HCT116 (cell line): ENCODE measurements around the gene APOL3. TPM values are rescaled to one million over a fixed set of nuclear protein-coding genes. Genes with fewer than 3 reads are reported as not detected.

Experiments
- ATAC-seq: fragments of 200-7000 bp; cut with Tn5 transposase; 2 replicates; pipeline ENCODE4 v1.9.1; 2020; ENCODE audit warnings: mild to moderate bottlenecking, moderate library complexity
- BruUV-seq: library from RNA; stranded (reverse); fragments of 400-500 nt; replicated peaks from 2 replicates; lab custom pipeline; 2021; lab: Mats Ljungman, UMichigan
- CTCF ChIA-PET: fragments of 300-600 bp; sonication (Branson Sonifier 250); formaldehyde crosslinking; loops from one replicate; lab custom pipeline; 2021; ENCODE audit warnings: antibody characterized with exemption; lab: Charles Lee
- POLR2A ChIA-PET: fragments of 300-600, 350-600 bp; sonication (Branson Sonifier 250); formaldehyde crosslinking; loops from one replicate; lab custom pipeline; 2021; ENCODE audit warnings: antibody characterized with exemption; lab: Charles Lee
- RAD21 ChIA-PET, 2 experiments: fragments of 300-600 bp; sonication (Branson Sonifier 250); formaldehyde crosslinking; loops; one replicate each; lab custom pipeline; 2023; ENCODE audit warnings: low total read pairs in 2 of 2; ENCODE audit not compliant: uncharacterized antibody in 2 of 2, unreplicated experiment in 2 of 2, low non-redundant PET in 1 of 2; lab: Charles Lee
- DNase-seq: peaks from one replicate; pipeline ENCODE4 v3.0.0-alpha.2; 2010; ENCODE audit warnings: low read depth, low spot score
- H2AFZ ChIP-seq: fragments of 200-600 bp; shearing (Covaris generic), sonication (generic); 2 replicates; pipeline ENCODE4 v1.6.1; 2017; ENCODE audit warnings: low read depth, mixed run types, mixed read lengths, antibody characterized with exemption, low read length; ENCODE audit not compliant: poor library complexity, severe bottlenecking
- H3K27ac ChIP-seq: 2 replicates; pipeline ENCODE4 v1.5.1; 2012; ENCODE audit warnings: low read depth, low read length
- H3K27me3 ChIP-seq: fragments of 200-600 bp; sonication (generic); 2 replicates; pipeline ENCODE4 v1.6.1; 2016; ENCODE audit warnings: mixed run types, low read length, mixed read lengths; ENCODE audit not compliant: insufficient read depth
- H3K36me3 ChIP-seq, 2 experiments: fragments of 200-500 bp in 1 of 2; fragments of 200-600 bp in 1 of 2; sonication (Bioruptor generic) in 1 of 2; sonication (generic) in 1 of 2; 2 replicates each; pipeline versions ENCODE4 v1.5.1 to v1.6.1; 2014 to 2016; ENCODE audit warnings: low read length in 2 of 2, inconsistent platforms in 1 of 2, mixed read lengths in 1 of 2, mixed run types in 1 of 2; ENCODE audit not compliant: insufficient read depth in 2 of 2, control insufficient read depth in 1 of 2
- H3K4me1 ChIP-seq, 2 experiments: fragments of 200-600 bp in 1 of 2; sonication (generic) in 1 of 2; 2 replicates each; pipeline versions ENCODE4 v1.5.1 to v1.6.1; 2012 to 2017; ENCODE audit warnings: low read length in 2 of 2, inconsistent platforms in 1 of 2, mild to moderate bottlenecking in 1 of 2, mixed read lengths in 1 of 2, mixed run types in 1 of 2, moderate library complexity in 1 of 2; ENCODE audit not compliant: insufficient read depth in 2 of 2, control insufficient read depth in 1 of 2
- H3K4me2 ChIP-seq: fragments of 200-600 bp; sonication (generic); 2 replicates; pipeline ENCODE4 v1.6.1; 2017; ENCODE audit warnings: mixed run types, low read length, mixed read lengths
- H3K4me3 ChIP-seq, 2 experiments: fragments of 200-600 bp in 1 of 2; sonication (generic) in 1 of 2; replicated peaks in 1 of 2; 2 replicates each; pipeline ENCODE4 v1.5.1; 2011 to 2016; ENCODE audit warnings: low read length in 2 of 2, control low read depth in 1 of 2, low read depth in 1 of 2, mild to moderate bottlenecking in 1 of 2, mixed read lengths in 1 of 2, mixed run types in 1 of 2
- H3K79me2 ChIP-seq: fragments of 200-600 bp; sonication (generic); 2 replicates; pipeline ENCODE4 v1.6.1; 2017; ENCODE audit warnings: mild to moderate bottlenecking, mixed run types, low read length, moderate library complexity, mixed read lengths; ENCODE audit not compliant: insufficient read depth
- H3K9ac ChIP-seq: fragments of 200-600 bp; sonication (generic); 2 replicates; pipeline ENCODE4 v1.6.1; 2016; ENCODE audit warnings: low read length, mixed read lengths
- H3K9me2 ChIP-seq: fragments of 200-600 bp; sonication (generic), shearing (Covaris generic); 2 replicates; pipeline ENCODE4 v1.6.1; 2017; ENCODE audit warnings: mixed run types, mild to moderate bottlenecking, moderate library complexity; ENCODE audit not compliant: insufficient read depth
- H3K9me3 ChIP-seq, 2 experiments: fragments of 200-500 bp in 1 of 2; fragments of 200-600 bp in 1 of 2; sonication (Bioruptor generic) in 1 of 2; sonication (generic) in 1 of 2; 2 replicates each; pipeline ENCODE4 v1.6.1; 2014 to 2017; ENCODE audit warnings: low read length in 2 of 2, mixed read lengths in 2 of 2, inconsistent platforms in 1 of 2, low read depth in 1 of 2, mild to moderate bottlenecking in 1 of 2, mixed run types in 1 of 2, moderate library complexity in 1 of 2; ENCODE audit not compliant: control insufficient read depth in 1 of 2, insufficient read depth in 1 of 2
- H4K20me1 ChIP-seq: fragments of 200-600 bp; sonication (generic), shearing (Covaris generic); 2 replicates; pipeline ENCODE4 v1.6.1; 2017; ENCODE audit warnings: mixed run types, mild to moderate bottlenecking, moderate library complexity; ENCODE audit not compliant: insufficient read depth
- CBX3 ChIP-seq: IDR thresholded peaks from 2 replicates; pipeline ENCODE4 v1.6.1; 2012; ENCODE audit warnings: low read depth
- CEBPB ChIP-seq: IDR thresholded peaks from 2 replicates; pipeline ENCODE4 v1.6.1; 2012; ENCODE audit warnings: low read depth
- CTCF ChIP-seq, 3 experiments: fragments of 200-600 bp in 1 of 3; sonication (generic) in 1 of 3; IDR thresholded peaks in 2 of 3; conservative IDR thresholded peaks in 1 of 3; 2 replicates each; pipeline ENCODE4 v1.5.1; 2012 to 2017; ENCODE audit warnings: low read depth in 2 of 3, low read length in 2 of 3, antibody characterized with exemption in 1 of 3, borderline replicate concordance in 1 of 3, control low read depth in 1 of 3, mild to moderate bottlenecking in 1 of 3, mixed read lengths in 1 of 3, mixed run types in 1 of 3, moderate library complexity in 1 of 3; ENCODE audit not compliant: insufficient read depth in 1 of 3
- ELF1 ChIP-seq: IDR thresholded peaks from 2 replicates; pipeline ENCODE4 v1.6.1; 2012; ENCODE audit warnings: low read depth, borderline replicate concordance
- EZH2phosphoT487 ChIP-seq: fragments of 200-600 bp; IDR thresholded peaks from 2 replicates; pipeline ENCODE4 v1.6.1; 2018; ENCODE audit warnings: antibody characterized with exemption, borderline replicate concordance
- FOSL1 ChIP-seq: IDR thresholded peaks from 2 replicates; pipeline ENCODE4 v1.6.1; 2012; ENCODE audit warnings: low read depth
- MAX ChIP-seq: IDR thresholded peaks from 2 replicates; pipeline ENCODE4 v1.6.1; 2012
- POLR2A ChIP-seq: IDR thresholded peaks from 2 replicates; pipeline ENCODE4 v1.7.0; 2011; ENCODE audit warnings: borderline replicate concordance; ENCODE audit not compliant: insufficient read depth, insufficient read length; ENCODE audit errors: extremely low read depth
- POLR2AphosphoS5 ChIP-seq: IDR thresholded peaks from 2 replicates; pipeline ENCODE4 v1.6.1; 2011; ENCODE audit warnings: mild to moderate bottlenecking, low read depth, low read length, moderate library complexity
- RAD21 ChIP-seq: IDR thresholded peaks from 2 replicates; pipeline ENCODE4 v1.6.1; 2012; ENCODE audit warnings: low read depth, mild to moderate bottlenecking
- REST ChIP-seq: IDR thresholded peaks from 2 replicates; pipeline ENCODE4 v1.6.1; 2012; ENCODE audit warnings: low read depth
- SIN3A ChIP-seq: IDR thresholded peaks from 2 replicates; pipeline ENCODE4 v1.6.1; 2012; ENCODE audit warnings: low read depth
- SRF ChIP-seq: IDR thresholded peaks from 2 replicates; pipeline ENCODE4 v1.6.1; 2012; ENCODE audit warnings: low read depth
- intact Hi-C: fragments of 100-400 bp; cut with micrococcal nuclease; formaldehyde crosslinking; loops from 2 replicates; pipeline ENCODE4 v1.10.0; 2022
- total RNA-seq: library from RNA; stranded (reverse); gene quantifications from one replicate; pipeline ENCODE4 v1.2.1, GENCODE V29; 2021; ENCODE audit not compliant: unreplicated experiment

APOL3 gene
- total RNA-seq, 1 experiment from 2014 or later, result 0.49 TPM

GRCh38 chr22:36194971-36195370 is 34.4 kb upstream of the APOL3 start:
- CTCF ChIA-PET, result interaction anchor here (0.7 to 2.9 kb wide), 13 partner anchors 9 to 292 kb away, joined by 3 to 15 read pairs (median 4); no protein-coding TSS in a partner anchor
- DNase-seq, result peak; percentile 22

GRCh38 chr22:36194385-36194784 is 33.8 kb upstream of the APOL3 start:
- TF ChIP-seq ELF1 (no peak), SIN3A (no peak), CEBPB (no peak), FOSL1 (no peak), REST (no peak), MAX (no peak), EZH2phosphoT487 (no peak), POLR2AphosphoS5 (no peak), POLR2A (no peak), CBX3 (no peak)
- no peaks in the 10 kb centered on the region for H3K9me3 ChIP-seq
- no peaks in the 10 kb centered on the region for H3K9me2 ChIP-seq
- no peak for DNase-seq
- no peak overlapping the region for H3K4me2 ChIP-seq
- H3K27ac ChIP-seq, result no peak overlapping the region
- CTCF ChIA-PET, result interaction anchor here (0.7 to 2.9 kb wide), 11 partner anchors 10 to 292 kb away, joined by 3 to 15 read pairs (median 3); no protein-coding TSS in a partner anchor
- no peak overlapping the region for H3K9ac ChIP-seq
- ATAC-seq, result no peak
- no peaks in the 10 kb centered on the region for H4K20me1 ChIP-seq
- no peaks in the 10 kb centered on the region for H3K4me1 ChIP-seq
- no TSS peak for BruUV-seq
- no peak overlapping the region for H3K4me3 ChIP-seq
- H3K36me3 ChIP-seq, result no peaks in the 10 kb centered on the region
- H2AFZ ChIP-seq, result no peak overlapping the region
- intact Hi-C loops, result no loop called here
- RAD21 ChIA-PET, result no interaction called here
- no peaks in the 10 kb centered on the region for H3K79me2 ChIP-seq
- H3K27me3 ChIP-seq, result no peaks in the 10 kb centered on the region
- POLR2A ChIA-PET, result no interaction called here

More at GRCh38 chr22:36194971-36195370, 34.4 kb upstream of the APOL3 start:
- intact Hi-C loops, result loop anchor here (1.0 to 5.0 kb wide), 3 partner anchors 42 to 91 kb away; partner anchors contain the start of gene APOL2
- no peaks in the 10 kb centered on the region for H3K9me3 ChIP-seq
- ChIA-PET POLR2A (no interaction called here), RAD21 (no interaction called here)
- H2AFZ ChIP-seq, result no peak overlapping the region
- no peak overlapping the region for H3K9ac ChIP-seq
- no peaks in the 10 kb centered on the region for H4K20me1 ChIP-seq
- TF ChIP-seq POLR2AphosphoS5, result no peak
- peak; percentile 63 to 78 (median 73) for TF ChIP-seq CTCF (IDR thresholded peaks at IDR 0.05 in 2 of 3, conservative IDR thresholded peaks at IDR 0.05 in 1 of 3; ENCODE audit: borderline replicate concordance in 1 of 3, insufficient read depth in 1 of 3, low read depth in 2 of 3, low read length in 2 of 3)
- TF ChIP-seq RAD21, result peak; percentile 80
- no peak for TF ChIP-seq SRF
- H3K4me2 ChIP-seq, result no peak overlapping the region
- no peaks in the 10 kb centered on the region for H3K27me3 ChIP-seq
- H3K4me3 ChIP-seq, result no peak overlapping the region
- no peak overlapping the region for H3K27ac ChIP-seq
- no peaks in the 10 kb centered on the region for H3K36me3 ChIP-seq
- ATAC-seq, result peak; percentile 92
- no peaks in the 10 kb centered on the region for H3K9me2 ChIP-seq
- BruUV-seq, result no TSS peak
- H3K4me1 ChIP-seq, result no peaks in the 10 kb centered on the region
- no peaks in the 10 kb centered on the region for H3K79me2 ChIP-seq
